Fibroblast of skin of left biceps (primary cell): ENCODE measurements around the gene ANXA3.

Source experiments
- DNase-seq, 2 experiments: peaks; one replicate each; pipeline ENCODE4 v3.0.0-alpha.2; 2013; ENCODE audit warnings: low read depth in 2 of 2

ANXA3 gene

GRCh38 chr4:78611215-78611558, 59.6 kb downstream of the ANXA3 start:
- no peak for DNase-seq

GRCh38 chr4:78612398-78613178, 61.0 kb downstream of the ANXA3 start:
- peak in 1 of 2 experiments; percentile 23 for DNase-seq

- no peak for DNase-seq
Observed at GRCh38 chr4:78613522-78614321, 62.2 kb downstream of the ANXA3 start.

- peak; percentile 38 to 39 for DNase-seq
Observed at GRCh38 chr4:78616046-78616498, 64.5 kb downstream of the ANXA3 start.

- DNase-seq = no peak
Observed at GRCh38 chr4:78618436-78618835, 66.9 kb downstream of the ANXA3 start.

- no peak for DNase-seq
Observed at GRCh38 chr4:78621395-78621794, 69.8 kb downstream of the ANXA3 start.

GRCh38 chr4:78622253-78622979, 70.8 kb downstream of the ANXA3 start:
- DNase-seq = no peak

- DNase-seq = no peak
Observed at GRCh38 chr4:78624048-78624447, 72.5 kb downstream of the ANXA3 start.

- no peak for DNase-seq
Observed at GRCh38 chr4:78625073-78625472, 73.5 kb downstream of the ANXA3 start.

GRCh38 chr4:78627046-78627965, 75.7 kb downstream of the ANXA3 start:
- no peak for DNase-seq

- DNase-seq = no peak
Observed at GRCh38 chr4:78627966-78628678, 76.6 kb downstream of the ANXA3 start.

- no peak for DNase-seq
Observed at GRCh38 chr4:78629991-78630541, 78.5 kb downstream of the ANXA3 start.

GRCh38 chr4:78630615-78631014, 79.0 kb downstream of the ANXA3 start:
- no peak for DNase-seq

GRCh38 chr4:78634011-78634664, 82.6 kb downstream of the ANXA3 start:
- DNase-seq = no peak

- no peak for DNase-seq
Observed at GRCh38 chr4:78638337-78639172, 87.0 kb downstream of the ANXA3 start.

GRCh38 chr4:78640714-78641113, 89.1 kb downstream of the ANXA3 start:
- DNase-seq = no peak

- no peak for DNase-seq
Observed at GRCh38 chr4:78642934-78643333, 91.4 kb downstream of the ANXA3 start.

GRCh38 chr4:78644063-78644691, 92.6 kb downstream of the ANXA3 start:
- DNase-seq = no peak
